Eye (tissue), 1 donor: ENCODE results near the gene SHMT1.

ENCODE experiments used
- DNase-seq: peaks from one replicate; pipeline ENCODE4 v3.0.0-alpha.2; 2015

The SHMT1 gene

GRCh38 chr17:18280766-18281371 is 82.5 kb downstream of the SHMT1 start:
- no peak for DNase-seq

DNA sequence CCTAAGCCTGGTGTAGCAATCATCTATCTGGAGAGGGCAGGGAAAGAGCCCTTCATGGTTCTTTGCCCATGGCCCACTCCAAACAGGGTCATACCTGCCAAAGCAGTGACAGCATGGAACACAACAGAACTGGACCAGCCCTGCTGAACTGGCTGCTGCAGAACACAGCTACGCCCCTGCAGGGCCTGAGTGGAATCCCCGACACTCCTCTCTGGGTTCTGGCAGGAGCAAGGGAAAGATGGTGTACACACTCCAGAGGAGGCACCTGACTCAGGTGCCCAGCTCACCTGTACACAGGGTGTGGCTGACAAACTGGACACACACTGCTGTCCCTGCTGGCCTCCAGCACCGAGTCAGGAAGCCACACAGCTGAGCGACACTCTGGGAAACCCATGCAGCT is 83.1 kb downstream of the SHMT1 start:
- DNase-seq, result no peak

- no peak for DNase-seq
Observed at GRCh38 chr17:18278867-18279266, 84.5 kb downstream of the SHMT1 start.
